Activated gamma-delta T cell (primary cell): ENCODE measurements around the gene PDCD2.
"Not testable (repeated sequence)": the region's sequence is repeated elsewhere in the genome, so short reads cannot be mapped to it uniquely, and the experiment has no call there.

Experiments used
- DNase-seq: peaks from one replicate; lab custom pipeline; 2025; lab: John Stamatoyannopoulos, UW

Gene PDCD2

GRCh38 chr6:170552765-170553533 lies 31.5 kb downstream of the PDCD2 start, which contains the start of gene PSMB1:
TSS of gene PSMB1 (minus strand) at chr6:170553307. CDS start at chr6:170553242, 65 bp downstream.
- DNase-seq, result peak; percentile 49

- DNase-seq, result no peak
Measured at GRCh38 chr6:170545405-170545804, 39.0 kb downstream of the PDCD2 start.

GRCh38 chr6:170542031-170542719 lies 42.3 kb downstream of the PDCD2 start:
- DNase-seq, result no peak

GRCh38 chr6:170537329-170537728 lies 47.1 kb downstream of the PDCD2 start:
- DNase-seq, result no peak

- no peak for DNase-seq
Measured at GRCh38 chr6:170536671-170537070, 47.8 kb downstream of the PDCD2 start.

GRCh38 chr6:170535004-170535403 lies 49.4 kb downstream of the PDCD2 start:
- no peak for DNase-seq

- DNase-seq, result no peak
Measured at GRCh38 chr6:170533792-170534191, 50.6 kb downstream of the PDCD2 start.

- DNase-seq, result no peak
Measured at GRCh38 chr6:170532867-170533488, 51.5 kb downstream of the PDCD2 start.

GRCh38 chr6:170529839-170530469 lies 54.5 kb downstream of the PDCD2 start:
- no peak for DNase-seq

- DNase-seq, result not testable (repeated sequence)
Measured at GRCh38 chr6:170527995-170528394, 56.4 kb downstream of the PDCD2 start.

- no peak for DNase-seq
Measured at GRCh38 chr6:170525795-170526194, 58.6 kb downstream of the PDCD2 start.
